GM15510 (cell line): ENCODE results near the gene CLDN8.

Experiments used
- POLR2A ChIP-seq: IDR thresholded peaks from 3 replicates; pipeline ENCODE4 v1.6.1; 2011; ENCODE audit warnings: borderline replicate concordance; ENCODE audit not compliant: insufficient read length; ENCODE audit errors: extremely low read depth

CLDN8 gene

DNA sequence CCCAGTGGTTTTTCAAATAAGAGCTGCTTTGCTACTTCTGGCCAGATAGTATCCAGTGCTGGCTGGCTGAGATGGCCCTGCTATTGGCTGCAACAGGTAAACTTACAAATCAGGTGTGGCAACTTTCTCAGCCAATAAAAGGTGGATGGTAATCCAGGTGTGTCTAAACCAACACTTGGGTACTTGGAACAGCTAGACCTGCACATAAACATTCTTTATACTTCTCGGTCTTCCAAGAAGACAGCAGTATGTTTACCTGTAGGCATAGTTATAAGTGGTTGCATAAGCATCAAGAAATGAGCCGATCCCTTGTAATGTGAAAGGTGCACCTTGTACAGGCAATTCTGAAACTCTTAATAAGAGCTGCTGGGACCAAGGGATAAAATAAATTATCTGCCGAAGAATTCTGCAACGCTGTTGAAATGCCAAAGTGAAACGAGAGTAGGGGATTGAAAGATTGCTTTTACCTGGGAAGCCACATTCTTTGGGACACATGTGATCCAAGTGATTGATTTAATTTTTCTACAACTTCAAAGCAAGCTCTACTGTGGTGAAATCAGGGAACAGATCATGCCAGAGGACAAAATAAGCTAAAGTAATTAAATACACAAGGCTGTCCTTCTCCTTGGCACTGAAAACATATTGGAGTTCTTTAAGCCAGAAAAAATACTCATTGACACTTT, at the start of gene CLDN8:
TSS of gene CLDN8 (minus strand) at position 57 of the 683 bp plus-strand sequence. CDS start 172 bp downstream, outside the sequence.
- no peak for TF ChIP-seq POLR2A

DNA sequence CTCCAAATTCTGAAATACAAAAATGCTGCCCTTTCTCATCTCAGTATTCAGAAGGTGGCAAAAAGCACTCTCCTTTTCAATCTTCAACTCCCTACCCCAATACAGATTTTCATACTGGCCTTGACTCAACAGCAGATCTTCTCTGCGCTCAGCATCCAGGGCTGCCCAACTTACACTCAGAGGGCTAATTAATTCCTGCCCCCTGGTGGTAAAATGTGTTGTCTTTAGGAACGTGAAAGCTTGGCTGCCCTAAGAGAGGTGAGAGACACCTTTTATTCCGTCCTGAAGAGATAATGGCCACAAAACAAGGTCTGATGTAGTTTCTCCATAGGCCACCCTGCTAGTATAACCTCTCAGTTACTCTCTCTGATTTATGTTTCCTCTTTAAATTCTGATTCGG, 41.9 kb upstream of the CLDN8 start:
- no peak for TF ChIP-seq POLR2A

DNA sequence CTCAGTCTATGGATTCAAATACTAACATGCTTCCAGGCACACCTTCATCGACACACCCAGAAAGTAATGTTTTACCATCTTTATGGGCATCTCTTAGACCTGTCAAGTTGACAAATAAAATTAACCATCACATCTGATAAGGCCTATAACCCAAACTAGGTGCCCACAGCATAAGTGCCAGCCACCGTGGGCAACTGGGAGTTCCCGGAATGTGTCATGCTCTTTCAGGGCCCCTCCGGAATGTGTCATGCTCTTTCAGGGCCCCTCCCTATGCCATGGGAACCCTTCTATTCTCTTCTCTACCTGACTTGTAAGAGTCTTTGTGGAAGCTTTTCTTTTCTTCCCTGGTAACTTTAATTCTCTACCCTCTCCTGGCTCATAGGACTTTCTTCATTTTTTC, 40.2 kb upstream of the CLDN8 start:
- TF ChIP-seq POLR2A, result no peak

DNA sequence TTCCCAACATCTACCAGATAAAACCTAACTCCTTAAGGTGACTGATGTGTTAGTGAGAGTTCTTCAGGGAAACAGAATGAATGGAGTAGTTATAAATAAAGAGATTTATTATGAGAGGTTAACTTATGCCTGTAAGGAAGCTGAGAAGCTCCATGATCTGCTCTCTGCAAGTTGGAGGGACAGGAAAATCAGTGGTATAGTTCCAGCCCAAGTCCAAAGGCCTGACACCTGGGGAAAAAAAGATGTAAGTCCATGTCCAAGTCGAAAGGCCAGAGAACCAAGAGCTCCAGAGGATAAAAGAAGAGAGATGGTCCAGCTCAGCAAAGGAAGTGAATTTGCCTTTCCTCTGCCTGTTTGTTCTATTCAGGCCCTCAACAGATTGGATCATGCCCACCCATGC, 39.8 kb upstream of the CLDN8 start:
- TF ChIP-seq POLR2A, result no peak

DNA sequence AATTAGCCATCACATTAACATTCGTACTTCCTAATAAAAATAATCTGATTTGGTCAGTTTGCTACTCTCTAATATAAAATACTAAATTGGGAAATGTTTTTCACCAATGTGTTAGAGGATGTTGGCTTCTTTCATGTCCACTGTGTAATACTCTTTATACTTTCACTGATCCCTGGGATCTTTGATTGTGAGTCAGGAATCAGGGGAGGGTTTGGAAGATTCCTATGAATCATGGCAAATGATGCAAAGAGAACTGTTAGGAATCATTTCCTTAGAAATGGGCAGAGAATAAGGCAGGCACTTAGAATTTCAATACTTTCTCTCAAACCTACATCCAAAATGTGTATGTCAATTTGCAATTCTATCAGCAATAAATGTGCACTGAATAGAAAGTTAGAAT, 35.9 kb upstream of the CLDN8 start:
- no peak for TF ChIP-seq POLR2A

DNA sequence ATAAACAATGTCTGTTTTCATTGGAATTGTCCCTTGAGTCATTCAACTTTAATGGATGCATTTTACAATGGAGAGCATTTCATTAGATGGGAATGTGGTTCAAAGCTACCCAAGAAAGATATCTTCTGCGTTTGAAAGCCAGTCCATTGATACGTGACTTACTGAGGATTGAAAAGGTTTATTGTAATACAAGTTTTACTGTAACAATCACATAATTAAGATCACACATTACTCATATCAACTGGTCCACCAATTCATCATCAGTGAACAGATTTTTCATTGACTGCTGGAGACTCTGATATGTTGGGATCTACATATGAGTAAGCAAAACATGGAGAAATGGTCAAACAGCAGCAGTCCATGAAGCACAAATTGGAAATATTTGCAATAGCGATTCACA, 34.0 kb upstream of the CLDN8 start:
- no peak for TF ChIP-seq POLR2A

DNA sequence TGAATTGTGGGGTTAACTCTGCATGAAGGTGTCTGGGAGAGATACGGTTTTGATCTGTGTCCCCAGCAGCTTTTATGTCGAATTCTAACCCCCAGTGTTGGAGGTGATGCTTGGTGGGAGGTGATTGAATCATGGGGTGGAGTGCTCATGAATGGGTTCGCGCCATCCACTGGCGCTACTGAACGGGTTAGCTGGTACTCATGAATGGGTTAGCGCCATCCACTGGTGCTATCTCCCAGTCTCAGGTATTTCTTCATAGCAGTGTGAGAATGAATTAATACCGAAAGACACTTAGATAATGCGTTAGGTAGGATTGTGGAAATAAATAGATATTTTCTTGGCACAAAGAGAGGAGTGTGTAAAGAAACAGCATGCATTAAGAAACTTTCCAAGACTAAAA, 32.9 kb upstream of the CLDN8 start:
- no peak for TF ChIP-seq POLR2A

DNA sequence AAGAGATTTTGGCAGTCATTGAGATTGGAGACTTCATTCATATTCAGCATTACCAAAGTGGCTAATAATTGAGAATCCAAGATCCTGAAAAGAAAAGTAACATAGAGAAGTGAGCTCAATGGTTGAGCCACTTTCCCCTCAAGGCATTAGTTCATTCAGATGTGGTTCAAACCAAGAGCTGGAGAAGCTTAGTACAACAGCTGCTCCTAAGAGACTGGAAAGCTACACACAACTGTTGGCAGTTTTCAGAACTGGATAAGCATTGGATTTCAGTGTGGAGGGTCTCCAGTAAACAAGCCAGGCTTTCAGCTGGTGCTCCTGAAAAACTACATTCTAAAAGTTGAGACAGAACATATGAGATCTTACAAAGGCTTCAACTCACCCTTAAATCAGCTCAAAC, 29.2 kb upstream of the CLDN8 start:
- no peak for TF ChIP-seq POLR2A

DNA sequence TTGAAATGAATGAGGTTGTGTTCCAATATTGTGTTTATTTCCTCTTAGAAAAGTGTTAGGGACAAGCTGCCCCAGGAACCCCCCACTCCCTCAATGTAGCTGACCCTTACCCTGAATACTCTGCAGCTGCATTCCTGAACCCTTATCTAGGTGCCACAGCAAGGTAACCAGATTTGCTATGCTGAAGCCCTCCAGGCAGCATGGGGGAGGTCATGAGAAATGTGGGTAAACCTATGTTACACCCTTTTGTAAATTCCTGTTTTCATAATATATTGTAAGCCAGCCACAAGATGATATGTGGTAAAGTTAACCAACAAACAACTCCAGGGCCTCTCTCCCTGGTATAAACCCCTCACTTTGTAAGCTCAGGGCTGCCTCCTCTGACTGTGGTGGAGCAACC, 27.8 kb upstream of the CLDN8 start:
- TF ChIP-seq POLR2A, result no peak

DNA sequence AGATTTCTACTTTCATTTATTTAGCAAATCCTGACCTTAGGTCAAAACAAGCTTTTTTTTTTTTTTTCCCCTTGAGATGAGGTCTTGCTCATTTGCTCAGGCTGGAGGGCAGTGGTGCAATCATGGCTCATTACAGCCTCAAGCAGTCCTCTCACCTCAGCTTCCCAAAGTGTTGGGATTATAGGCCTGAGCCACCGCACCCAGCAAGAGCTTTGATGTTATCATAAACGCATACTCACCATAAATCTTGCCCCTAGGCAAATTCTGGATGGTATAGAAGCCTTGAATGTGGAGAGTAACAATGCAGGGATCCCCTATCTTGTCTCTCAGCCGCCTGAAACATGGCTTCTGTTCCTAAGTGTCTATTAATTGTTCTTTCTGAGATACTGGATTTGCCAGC, 24.8 kb upstream of the CLDN8 start:
- no peak for TF ChIP-seq POLR2A

DNA sequence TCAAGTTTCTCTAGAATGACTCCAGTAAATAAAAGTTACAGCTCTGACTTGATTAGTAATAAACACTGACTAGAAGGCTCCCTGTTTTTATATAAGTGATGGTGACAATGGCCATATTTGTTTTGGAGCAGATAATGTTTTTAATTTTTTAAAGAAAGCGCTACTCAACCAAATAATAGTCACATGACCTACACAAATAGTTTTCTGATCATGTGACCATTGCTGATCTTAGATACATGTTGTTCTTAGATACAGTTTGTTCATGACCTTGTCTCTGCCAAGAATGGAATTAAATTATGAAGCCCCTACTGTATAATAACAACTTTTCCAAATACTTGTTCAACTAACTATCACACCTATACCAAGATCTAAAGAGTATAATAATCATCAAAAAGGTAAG, 22.3 kb upstream of the CLDN8 start:
- TF ChIP-seq POLR2A, result no peak

DNA sequence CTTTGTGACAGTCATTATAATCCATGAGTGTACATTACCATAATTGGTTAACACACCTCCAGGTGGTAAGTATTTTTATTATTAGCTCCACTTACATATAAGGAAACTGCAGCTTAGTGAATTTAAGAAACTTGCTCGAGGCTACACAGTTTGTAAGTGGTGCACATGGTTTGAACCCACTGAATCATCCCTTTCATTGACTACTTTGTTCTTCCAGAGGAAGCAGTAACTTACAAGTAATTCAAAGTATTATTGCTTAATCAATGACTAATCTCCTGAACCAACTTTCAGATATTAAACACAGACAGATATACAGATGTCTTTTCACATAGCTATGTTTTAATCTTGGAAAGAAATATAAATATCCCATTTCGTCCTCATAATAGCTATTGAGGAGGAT, 18.7 kb upstream of the CLDN8 start:
- no peak for TF ChIP-seq POLR2A

DNA sequence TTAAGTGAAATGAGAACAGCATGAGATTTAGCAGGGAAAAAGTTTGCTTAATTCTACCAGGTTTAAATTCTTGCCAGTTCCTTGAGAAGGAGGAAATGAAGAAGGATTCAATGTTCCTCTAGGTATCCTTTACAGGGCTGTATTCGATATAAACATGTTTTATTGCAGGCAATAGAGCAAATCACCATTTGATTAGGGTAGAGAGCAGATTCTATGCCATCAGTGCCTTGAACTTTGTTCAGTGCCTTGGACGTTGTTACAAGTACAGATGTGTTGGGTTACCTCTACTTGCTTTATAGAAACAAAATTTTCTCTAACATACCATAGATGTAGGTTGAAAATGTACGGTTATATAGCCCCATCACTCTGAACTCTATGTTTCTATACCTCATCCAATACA, 18.2 kb upstream of the CLDN8 start:
- TF ChIP-seq POLR2A, result no peak

DNA sequence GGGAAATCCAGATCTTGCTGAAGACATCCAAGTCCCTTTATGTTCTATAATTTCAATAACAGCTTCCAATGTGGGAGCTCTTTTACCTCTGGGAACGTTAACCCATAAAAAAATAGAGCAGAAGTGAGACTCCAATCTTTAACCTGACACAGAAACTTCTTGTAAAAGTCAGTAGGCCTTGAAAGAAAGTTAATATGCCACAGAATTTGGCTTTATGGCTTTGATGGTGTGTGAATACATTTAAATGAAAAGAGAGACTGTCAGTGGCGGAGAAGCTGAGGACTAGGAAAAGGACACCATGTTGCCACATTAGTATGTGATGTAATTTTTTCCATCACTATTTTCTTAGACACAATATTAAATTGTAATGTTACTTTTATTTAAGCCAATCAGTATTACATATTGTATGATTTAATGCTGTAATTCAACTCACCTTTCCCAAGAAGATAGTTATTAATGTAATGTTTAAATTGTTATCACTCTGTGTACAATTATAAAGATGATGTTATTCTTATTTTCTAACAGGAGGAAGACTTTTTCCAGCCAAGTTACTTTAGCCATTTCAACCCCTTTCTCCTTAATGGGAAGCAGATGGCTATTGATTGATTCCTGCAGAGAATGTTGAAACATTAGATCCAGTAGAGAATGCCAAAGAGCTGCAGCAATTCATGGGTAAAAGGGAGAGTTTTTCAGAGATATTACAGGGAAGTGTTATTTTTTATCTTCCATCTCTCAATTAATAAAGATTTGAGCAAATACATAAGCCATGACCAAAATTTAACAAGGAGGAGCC, 17.5 kb upstream of the CLDN8 start:
- TF ChIP-seq POLR2A, result no peak

DNA sequence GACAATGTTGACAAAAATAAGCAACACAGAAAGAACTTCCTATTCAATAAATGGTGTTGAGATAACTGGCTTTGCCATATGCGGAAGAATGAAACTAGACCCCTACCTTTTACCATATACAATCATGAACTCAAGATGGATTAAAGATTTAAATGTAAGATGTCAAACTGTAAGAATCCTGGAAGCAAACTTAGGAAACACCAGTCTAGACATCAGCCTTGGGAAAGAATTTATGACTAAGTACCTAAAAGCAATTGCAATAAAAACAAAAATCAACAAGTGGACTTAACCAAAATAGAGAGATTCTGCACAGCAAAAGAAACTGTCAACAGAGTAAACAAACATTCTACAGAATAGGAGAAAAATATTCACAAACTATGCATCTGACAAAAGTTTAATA, 16.1 kb upstream of the CLDN8 start:
- no peak for TF ChIP-seq POLR2A

DNA sequence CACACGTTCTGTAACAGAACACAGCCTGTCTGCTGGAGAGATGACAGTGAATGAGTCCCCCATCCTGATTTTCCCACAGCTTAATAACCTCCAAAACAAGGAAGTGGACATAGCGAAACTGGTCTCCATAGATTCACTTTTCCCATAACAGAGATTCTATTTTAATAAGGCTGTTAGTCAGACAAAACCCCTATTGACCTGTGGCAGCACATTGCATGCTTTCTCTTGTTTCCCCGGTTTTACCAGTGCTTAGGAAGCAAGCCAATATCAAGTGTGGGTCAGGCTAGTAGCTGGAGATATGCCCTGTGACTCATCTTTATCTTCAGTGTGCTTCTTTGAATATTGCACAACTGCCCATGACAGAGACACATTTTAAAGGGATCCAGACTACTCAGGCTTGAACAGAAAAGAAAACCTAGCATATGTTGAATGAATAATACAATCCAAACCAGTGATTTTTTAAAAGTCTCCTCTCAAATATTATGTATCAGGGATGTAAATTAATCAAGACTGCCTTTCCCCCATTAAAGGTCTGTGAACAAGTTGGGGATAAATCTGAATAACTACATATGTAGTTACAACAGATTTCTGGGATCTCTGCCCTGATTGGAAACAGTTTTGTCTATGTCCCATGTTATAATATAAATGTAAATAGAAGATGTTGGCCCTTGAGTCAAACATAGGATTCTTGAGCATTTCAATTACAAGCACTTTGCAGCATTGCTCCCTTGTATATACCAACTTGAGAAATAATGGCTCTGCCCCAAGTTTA, 11.9 kb upstream of the CLDN8 start:
- TF ChIP-seq POLR2A, result no peak

DNA sequence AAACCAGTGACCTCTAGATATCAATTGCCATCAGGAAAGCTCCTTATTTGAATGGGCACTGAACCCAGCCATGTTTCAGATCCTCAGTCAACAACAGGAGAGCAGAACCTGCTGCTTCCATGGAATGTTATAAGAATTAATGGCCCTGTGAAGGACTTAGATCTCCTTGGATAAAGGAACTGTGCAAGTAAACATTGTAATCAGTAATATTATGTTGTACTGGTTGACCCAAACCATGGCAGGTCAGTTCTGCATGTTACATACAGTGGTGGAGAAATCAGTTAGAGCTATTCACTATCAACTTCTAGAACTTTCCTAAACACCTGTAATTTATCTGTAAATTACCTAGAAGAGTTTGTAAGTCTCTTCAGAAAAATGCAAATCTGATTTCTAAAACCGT, 11.2 kb upstream of the CLDN8 start:
- no peak for TF ChIP-seq POLR2A

DNA sequence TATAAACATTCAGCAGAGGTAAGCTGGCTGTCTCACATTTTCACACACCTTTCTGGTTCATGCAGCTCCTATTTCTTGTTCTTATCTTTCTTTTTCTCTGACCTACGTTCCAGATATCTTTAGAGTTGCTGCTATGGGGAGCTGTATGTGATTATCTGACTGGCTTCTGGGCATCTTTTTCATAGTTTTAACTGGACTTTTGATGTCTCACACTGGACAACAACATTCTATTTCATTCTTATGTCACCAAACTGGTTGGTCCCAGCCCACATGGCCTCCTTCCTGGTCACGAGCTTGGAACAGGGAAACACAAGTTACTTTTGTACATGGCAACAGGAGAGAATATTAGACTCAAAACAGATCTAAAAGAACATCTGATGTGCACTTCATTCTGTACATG, 7.7 kb upstream of the CLDN8 start:
- no peak for TF ChIP-seq POLR2A
